CD4-positive, alpha-beta T cell (primary cell): Measurements from ENCODE around the gene CFAP161. TPM values are rescaled to one million over a fixed set of nuclear protein-coding genes. Genes with fewer than 3 reads are reported as not detected.

ENCODE experiments used
- ATAC-seq: fragments of 200-7000 bp; cut with Tn5 transposase; one replicate; pipeline ENCODE4 v1.10.0; 2022; ENCODE audit warnings: mild to moderate bottlenecking; ENCODE audit not compliant: poor library complexity
- CTCF ChIA-PET: fragments of 350-600 bp; sonication (Branson Sonifier 250); formaldehyde crosslinking; loops from one replicate; lab custom pipeline; 2021; ENCODE audit warnings: antibody characterized with exemption, inconsistent platforms; lab: Charles Lee
- POLR2A ChIA-PET: fragments of 350-600 bp; sonication (Branson Sonifier 250); formaldehyde crosslinking; loops from one replicate; lab custom pipeline; 2021; ENCODE audit warnings: antibody characterized with exemption, inconsistent platforms; lab: Charles Lee
- DNase-seq, 14 experiments: peaks; one replicate each; pipeline ENCODE4 v3.0.0-alpha.2; 2013 to 2020; ENCODE audit warnings: mixed read lengths in 2 of 14
- H3K27ac ChIP-seq, 2 donors: one replicate each; pipeline versions ENCODE4 v1.5.1 to v1.7.0; 2013; ENCODE audit warnings: low read length in 2 of 2, low read depth in 1 of 2, mild to moderate bottlenecking in 1 of 2
- H3K27me3 ChIP-seq, 2 experiments: 1 replicate in 1 of 2; 2 replicates in 1 of 2; pipeline versions ENCODE4 v1.6.1 to v1.7.0; 2013; ENCODE audit warnings: low read length in 2 of 2, control low read depth in 1 of 2, mild to moderate bottlenecking in 1 of 2, moderate library complexity in 1 of 2; ENCODE audit not compliant: insufficient read depth in 2 of 2, control insufficient read depth in 1 of 2
- H3K36me3 ChIP-seq: one replicate; pipeline ENCODE4 v1.6.1; 2013; ENCODE audit warnings: low read length, control low read depth; ENCODE audit not compliant: insufficient read depth
- H3K4me1 ChIP-seq: one replicate; pipeline ENCODE4 v1.6.1; 2013; ENCODE audit warnings: low read length, control low read depth; ENCODE audit not compliant: insufficient read depth
- H3K4me3 ChIP-seq: one replicate; pipeline ENCODE4 v1.5.1; 2013; ENCODE audit warnings: mild to moderate bottlenecking, low read length, moderate library complexity
- H3K9me3 ChIP-seq, 2 experiments: 1 replicate in 1 of 2; 2 replicates in 1 of 2; pipeline versions ENCODE4 v1.6.1 to v1.7.0; 2013; ENCODE audit warnings: low read length in 2 of 2, mild to moderate bottlenecking in 2 of 2, control low read depth in 1 of 2, moderate library complexity in 1 of 2; ENCODE audit not compliant: control insufficient read depth in 1 of 2, insufficient read depth in 1 of 2
- H3K27ac Mint-ChIP-seq: one replicate; pipeline ENCODE4 v1.8.0; 2020; ENCODE audit warnings: mixed read lengths
- H3K27me3 Mint-ChIP-seq: one replicate; pipeline ENCODE4 v1.8.0; 2021; ENCODE audit warnings: mixed read lengths
- H3K36me3 Mint-ChIP-seq: one replicate; pipeline ENCODE4 v1.8.0; 2021; ENCODE audit warnings: low read depth, mixed read lengths
- H3K4me1 Mint-ChIP-seq: one replicate; pipeline ENCODE4 v1.8.0; 2021; ENCODE audit warnings: low read depth, mixed read lengths
- H3K4me3 Mint-ChIP-seq: one replicate; pipeline ENCODE4 v1.8.0; 2020; ENCODE audit warnings: mild to moderate bottlenecking, mixed read lengths
- H3K9me3 Mint-ChIP-seq: one replicate; pipeline ENCODE4 v1.8.0; 2020; ENCODE audit warnings: mixed read lengths
- CTCF ChIP-seq: fragments of 200-600 bp; IDR thresholded peaks from one replicate; pipeline ENCODE4 v1.8.0; 2022; ENCODE audit warnings: antibody characterized with exemption, mild to moderate bottlenecking
- intact Hi-C, 2 experiments: fragments of 100-400 bp; cut with DNase I in 1 of 2; cut with micrococcal nuclease in 1 of 2; formaldehyde crosslinking; loops; one replicate each; pipeline versions ENCODE4 v1.15.1 to v1.9.0; 2023 to 2025; cut with DNase I, micrococcal nuclease
- total RNA-seq, 174 experiments: library from RNA in 2 of 174; stranded (reverse) in 2 of 174; gene quantifications; one replicate each; pipeline ENCODE4 v1.2.3 and lab custom pipeline; 2021 to 2026

Gene CFAP161
- total RNA-seq, 2 experiments from 2014 or later = not detected

DNA sequence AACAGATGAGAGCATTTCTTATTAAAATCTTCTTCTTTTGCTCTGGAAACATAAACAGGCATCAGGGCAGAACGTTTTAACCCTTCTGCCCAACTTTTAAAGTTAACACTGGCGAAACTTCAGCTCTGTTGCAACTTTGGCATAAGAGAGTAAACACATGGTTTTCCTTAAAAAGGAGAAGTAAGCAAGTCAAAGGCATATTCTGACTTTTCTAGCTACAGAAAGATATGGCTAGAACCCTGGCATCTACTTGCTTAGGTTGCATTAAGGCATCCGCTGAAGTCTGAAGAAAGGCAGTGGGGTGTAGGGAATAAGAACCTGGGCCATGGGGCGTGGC is 49.3 kb downstream of the CFAP161 start:
- Mint-ChIP-seq H3K27ac (no peak overlapping the region), H3K9me3 (no peaks in the 10 kb centered on the region), H3K36me3 (no peaks in the 10 kb centered on the region), H3K4me3 (no peak overlapping the region), H3K4me1 (no peaks in the 10 kb centered on the region), H3K27me3 (peaks cover 46% of the 10 kb centered on the region)
- CTCF ChIA-PET = no interaction called here
- intact Hi-C loops = no loop called here
- no peak overlapping the region for H3K4me3 ChIP-seq
- no peak for ATAC-seq
- DNase-seq = no peak
- peaks cover 14 to 18% of the 10 kb centered on the region in 2 experiments for H3K27me3 ChIP-seq
- H3K27ac ChIP-seq = no peak overlapping the region
- H3K36me3 ChIP-seq = no peaks in the 10 kb centered on the region
- POLR2A ChIA-PET = no interaction called here
- H3K9me3 ChIP-seq = no peaks in the 10 kb centered on the region
- TF ChIP-seq CTCF = no peak
- H3K4me1 ChIP-seq = no peaks in the 10 kb centered on the region

GRCh38 chr15:81184188-81184587 is 50.1 kb downstream of the CFAP161 start:
- intact Hi-C loops = no loop called here
- Mint-ChIP-seq H3K36me3 (no peaks in the 10 kb centered on the region), H3K4me1 (no peaks in the 10 kb centered on the region), H3K4me3 (no peak overlapping the region), H3K9me3 (no peaks in the 10 kb centered on the region), H3K27ac (no peak overlapping the region), H3K27me3 (peaks cover 50% of the 10 kb centered on the region)
- H3K4me1 ChIP-seq = no peaks in the 10 kb centered on the region
- ChIA-PET POLR2A (no interaction called here), CTCF (no interaction called here)
- H3K9me3 ChIP-seq = no peaks in the 10 kb centered on the region
- H3K36me3 ChIP-seq = no peaks in the 10 kb centered on the region
- TF ChIP-seq CTCF = no peak
- H3K4me3 ChIP-seq = no peak overlapping the region
- peaks cover 10 to 18% of the 10 kb centered on the region in 2 experiments for H3K27me3 ChIP-seq
- ATAC-seq (no peak), DNase-seq (peak in 2 of 14 experiments; percentile 4 to 12)
- H3K27ac ChIP-seq = no peak overlapping the region

DNA sequence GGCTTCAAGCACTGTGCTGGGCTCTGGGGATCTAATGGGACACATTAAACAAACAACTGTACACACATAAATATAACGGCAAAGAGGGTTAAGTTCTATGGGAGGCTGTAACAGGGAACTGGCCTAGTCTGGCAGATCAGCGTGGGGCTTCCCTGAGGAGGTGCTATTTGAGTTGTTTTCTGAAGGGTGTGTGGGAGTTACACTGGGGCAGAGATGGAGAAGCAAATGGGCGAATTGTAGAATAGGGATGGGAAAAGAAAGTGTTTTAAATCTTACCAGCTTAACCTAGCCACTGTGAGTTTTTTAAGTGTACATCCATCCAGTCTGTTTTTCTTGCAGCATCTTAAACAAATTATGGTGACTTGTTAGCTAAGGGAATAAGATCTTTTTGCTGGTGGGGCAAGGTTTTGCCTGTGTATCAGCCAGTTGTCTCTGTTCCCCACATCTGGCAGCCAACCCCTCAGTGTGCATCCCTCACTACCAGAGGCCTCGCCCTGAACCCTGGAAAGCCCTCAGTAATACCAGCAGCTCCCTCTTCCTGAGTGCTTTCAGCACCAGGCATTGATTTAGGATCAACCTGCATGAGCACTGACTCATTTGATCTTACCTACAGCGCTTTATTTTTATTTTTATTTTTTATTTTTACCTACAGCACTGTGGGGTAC is 51.7 kb downstream of the CFAP161 start:
- Mint-ChIP-seq H3K27me3 (peaks cover 46% of the 10 kb centered on the region), H3K36me3 (no peaks in the 10 kb centered on the region), H3K4me1 (no peaks in the 10 kb centered on the region), H3K27ac (no peak overlapping the region), H3K9me3 (no peaks in the 10 kb centered on the region), H3K4me3 (no peak overlapping the region)
- Histone ChIP-seq H3K4me3 (no peak overlapping the region), H3K4me1 (no peaks in the 10 kb centered on the region), H3K36me3 (no peaks in the 10 kb centered on the region), H3K27me3 (peaks cover 10 to 18% of the 10 kb centered on the region in 2 experiments), H3K9me3 (no peaks in the 10 kb centered on the region), H3K27ac (no peak overlapping the region)
- POLR2A ChIA-PET = no interaction called here
- DNase-seq (no peak), ATAC-seq (no peak)
- intact Hi-C loops = no loop called here
- CTCF ChIA-PET = no interaction called here
- no peak for TF ChIP-seq CTCF
